HuH-7 (cell line): ENCODE measurements around the gene TAF8.
"Not testable (repeated sequence)": the region's sequence is repeated elsewhere in the genome, so short reads cannot be mapped to it uniquely, and the experiment has no call there.

Experiments
- DNase-seq: peaks from one replicate; pipeline ENCODE4 v3.0.0; 2011; ENCODE audit warnings: low spot score

The TAF8 gene

GRCh38 chr6:42029062-42029685 is 21.1 kb upstream of the TAF8 start:
- no peak for DNase-seq

DNA sequence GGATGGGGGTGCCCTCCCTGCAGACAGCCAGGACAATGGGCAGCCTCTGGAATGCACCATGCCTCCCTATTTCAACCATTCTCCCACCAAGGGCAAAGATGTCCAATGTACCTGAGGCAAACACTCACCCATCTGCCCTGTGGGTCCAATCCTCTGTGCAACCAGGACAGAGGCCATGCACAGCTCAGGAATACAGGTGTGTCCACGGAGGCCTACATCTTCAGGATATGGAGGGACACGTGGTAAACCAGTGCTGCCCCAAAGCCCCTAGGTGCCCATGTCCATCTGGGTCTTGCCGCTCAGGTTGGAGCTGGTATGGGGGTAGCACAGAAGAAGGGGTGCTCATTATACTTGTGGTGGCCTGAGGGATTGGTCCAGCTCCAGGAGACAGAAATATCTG is 20.4 kb upstream of the TAF8 start:
- DNase-seq, result no peak

GRCh38 chr6:42030585-42031506 is 19.5 kb upstream of the TAF8 start:
- DNase-seq, result no peak

DNA sequence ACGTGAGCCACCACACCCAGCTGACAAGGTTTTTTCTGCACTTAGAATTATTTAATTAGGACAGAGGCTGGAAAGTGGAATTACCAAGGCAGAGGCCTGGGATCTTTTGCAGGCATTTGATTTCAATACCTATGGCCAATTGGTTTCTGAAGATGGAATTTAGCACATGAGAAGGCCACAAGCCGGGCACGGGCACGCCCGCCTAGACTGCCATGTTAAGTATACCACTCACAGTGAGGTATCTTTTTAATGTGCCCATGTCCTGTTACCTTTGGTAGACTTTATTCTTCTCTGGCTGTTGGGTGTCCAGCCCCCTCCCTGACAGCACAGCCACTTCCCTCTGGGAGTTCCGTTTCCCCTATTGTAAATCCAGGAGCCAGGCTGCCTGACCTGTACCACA is 18.0 kb upstream of the TAF8 start:
- no peak for DNase-seq

GRCh38 chr6:42037669-42038068 is 12.7 kb upstream of the TAF8 start:
- DNase-seq, result not testable (repeated sequence)

GRCh38 chr6:42038163-42038562 is 12.2 kb upstream of the TAF8 start:
- DNase-seq, result no peak

DNA sequence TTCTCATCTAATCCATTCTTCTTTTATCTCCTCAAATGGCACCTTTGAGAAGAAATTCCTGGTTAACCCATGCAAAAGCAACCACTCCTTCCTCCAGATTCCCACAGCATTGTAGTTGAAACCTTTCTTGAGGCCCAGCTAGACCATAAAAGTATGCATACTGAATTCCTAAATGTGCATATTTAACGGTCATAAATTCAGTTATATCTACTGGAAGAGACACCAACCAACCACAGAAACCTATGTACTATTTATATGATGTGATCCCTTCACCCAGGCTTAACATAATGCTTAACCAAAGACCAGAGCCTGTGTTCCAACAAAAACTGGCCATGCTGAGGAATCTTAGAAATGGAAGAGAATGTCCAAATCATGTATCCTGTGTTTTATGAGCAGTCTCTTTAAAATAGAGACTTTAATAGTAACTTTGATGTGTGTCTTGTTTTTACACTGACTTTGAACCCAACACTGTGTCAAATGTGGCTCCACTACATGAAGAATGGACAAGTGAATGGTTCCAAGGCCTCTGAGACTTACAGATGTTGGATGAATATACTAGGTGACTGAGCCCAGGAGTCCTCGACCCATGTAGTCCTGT is 11.4 kb upstream of the TAF8 start:
- no peak for DNase-seq

DNA sequence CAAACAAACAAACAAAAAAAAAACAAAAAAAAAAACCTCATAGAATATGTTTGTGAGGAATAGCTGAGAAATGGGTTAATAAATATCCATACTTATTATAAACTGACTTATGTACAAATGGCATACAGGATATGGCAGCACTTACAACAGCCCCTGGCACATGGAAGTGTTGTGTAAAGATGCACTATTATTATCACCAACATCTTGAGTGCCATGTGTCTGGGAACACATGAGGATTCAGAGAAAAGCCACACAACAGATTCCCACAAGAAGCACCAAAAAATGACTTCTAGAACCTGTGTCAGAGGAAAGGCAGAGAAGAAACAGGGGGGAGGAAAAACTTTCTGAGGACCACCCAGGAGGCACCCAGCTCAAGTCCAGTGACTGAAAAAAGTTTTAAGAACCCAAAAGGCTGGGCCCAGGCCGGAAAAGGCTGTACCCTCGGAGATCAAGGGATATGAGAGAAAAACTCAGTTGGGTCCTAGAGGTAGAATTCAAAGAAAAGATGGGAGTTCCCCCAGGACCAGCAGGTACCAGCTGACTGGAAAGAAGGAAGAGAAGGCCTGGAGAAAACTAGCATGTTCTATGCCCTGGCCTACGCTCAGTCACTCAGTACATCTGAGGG is 9.4 kb upstream of the TAF8 start:
- DNase-seq, result no peak

GRCh38 chr6:42041481-42042053 is 8.8 kb upstream of the TAF8 start:
- no peak for DNase-seq

- no peak for DNase-seq
These were observed 8.2 kb upstream of the TAF8 start for GRCh38 chr6:42042108-42042507.

DNA sequence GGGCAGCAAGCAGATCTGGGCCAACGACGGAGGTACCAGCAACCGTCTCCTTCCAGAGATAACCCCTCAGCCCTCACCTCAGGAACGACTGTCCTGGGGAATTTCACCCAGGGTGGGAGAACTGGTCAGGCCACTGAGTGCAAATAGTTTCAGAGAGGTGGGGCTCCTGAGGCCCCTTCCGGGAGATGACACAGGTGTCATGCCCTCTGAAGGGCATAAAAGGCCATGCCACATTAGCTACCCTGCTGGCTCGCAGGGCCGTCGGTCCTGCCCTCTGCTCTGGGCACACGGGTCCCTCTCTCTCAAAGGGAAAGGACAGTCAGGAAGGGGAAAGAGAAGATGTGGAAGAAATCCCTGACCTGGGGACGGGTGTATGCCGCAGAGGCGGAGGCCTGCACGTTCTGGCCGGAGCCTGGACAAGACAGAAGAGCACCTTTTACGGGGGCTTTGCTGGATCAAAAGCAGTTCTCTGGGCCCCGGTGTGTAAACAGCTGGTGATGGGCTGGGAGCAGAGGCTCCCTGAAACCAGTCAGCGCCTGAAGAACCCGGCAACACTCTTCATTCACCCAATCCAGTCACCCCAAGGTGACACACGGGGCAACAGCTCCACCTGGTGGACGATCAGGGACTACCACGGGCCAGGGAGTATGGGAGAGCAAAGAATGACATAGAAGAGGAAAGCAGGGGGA is 6.4 kb upstream of the TAF8 start:
- DNase-seq, result peak; percentile 92

DNA sequence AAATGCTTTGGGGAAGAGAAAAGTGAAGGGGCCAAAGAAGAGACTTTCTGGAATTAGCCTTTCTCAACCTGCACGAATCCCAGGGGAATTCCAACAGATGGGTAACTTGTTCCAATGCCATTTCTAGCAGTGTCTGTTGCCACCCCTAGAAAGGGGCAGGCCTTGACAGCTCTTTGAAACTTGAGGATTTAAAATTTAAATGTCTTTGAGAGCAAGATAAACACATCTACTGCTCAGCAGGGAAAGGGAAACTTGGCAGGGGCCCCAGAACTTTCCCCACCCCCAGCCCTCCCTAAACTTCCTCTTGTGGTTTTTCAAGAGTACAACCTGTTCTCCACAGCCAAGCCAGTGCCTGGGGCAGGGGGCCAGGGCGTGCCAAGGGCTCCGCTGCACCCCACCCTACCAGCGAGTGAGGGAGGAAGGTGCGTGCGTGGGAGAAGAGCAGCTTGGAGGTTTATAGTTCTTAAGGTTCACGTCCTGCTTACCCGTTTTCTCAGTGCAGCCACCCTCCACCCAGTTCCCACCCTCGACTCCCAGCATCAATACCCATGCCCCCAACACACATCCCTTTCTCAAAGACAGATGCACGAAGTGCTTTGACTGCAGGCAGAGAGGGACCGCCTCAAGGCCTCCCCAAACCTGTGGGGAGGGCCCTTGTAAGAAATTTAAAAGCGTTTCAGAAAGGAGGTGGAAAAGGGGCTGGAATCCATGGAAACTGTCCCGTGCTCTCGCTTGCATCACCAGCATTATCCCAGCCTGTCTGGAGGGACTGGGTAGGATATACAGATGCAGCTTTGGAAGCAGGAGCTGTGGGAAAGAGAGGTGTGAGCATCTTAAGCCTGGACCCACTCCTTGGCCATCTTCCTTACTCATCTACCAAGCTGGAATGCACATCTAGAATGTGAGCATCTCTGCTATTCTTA is 4.5 kb upstream of the TAF8 start:
- DNase-seq, result no peak

DNA sequence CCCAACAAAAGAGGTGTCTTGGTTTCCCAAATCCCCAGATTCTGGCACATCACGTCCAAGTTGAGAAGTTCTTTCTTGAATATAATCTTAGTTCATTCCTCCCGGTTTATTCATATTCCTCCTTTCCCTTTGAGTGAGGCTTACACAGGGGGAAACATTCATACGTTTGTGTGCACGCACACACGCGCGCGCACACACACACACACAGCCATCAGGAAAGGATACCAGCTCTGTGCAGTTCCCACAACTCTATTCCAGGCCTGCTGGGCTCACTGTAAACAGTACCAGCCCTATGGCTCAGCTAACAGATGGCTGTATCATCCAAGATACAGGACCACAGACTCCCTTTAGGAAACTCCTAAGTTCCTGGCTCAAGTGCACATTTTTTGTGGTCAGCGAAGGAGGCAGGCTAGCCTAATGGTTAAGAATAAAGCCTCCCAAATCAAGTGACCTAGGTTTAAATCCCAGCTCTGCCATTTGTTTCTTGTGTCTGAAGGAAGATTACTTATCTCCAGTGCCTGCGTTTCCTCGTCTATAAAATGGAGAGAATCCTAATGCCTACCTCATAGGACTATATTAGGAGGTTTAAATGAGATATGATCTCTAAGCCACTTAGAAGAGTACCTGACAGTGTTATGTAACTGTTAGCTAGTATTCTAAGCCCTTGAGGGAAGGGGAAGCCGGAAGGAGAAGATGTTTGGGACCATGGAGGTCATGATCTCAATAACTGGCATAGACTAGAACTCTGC is 3.7 kb upstream of the TAF8 start:
- no peak for DNase-seq

DNA sequence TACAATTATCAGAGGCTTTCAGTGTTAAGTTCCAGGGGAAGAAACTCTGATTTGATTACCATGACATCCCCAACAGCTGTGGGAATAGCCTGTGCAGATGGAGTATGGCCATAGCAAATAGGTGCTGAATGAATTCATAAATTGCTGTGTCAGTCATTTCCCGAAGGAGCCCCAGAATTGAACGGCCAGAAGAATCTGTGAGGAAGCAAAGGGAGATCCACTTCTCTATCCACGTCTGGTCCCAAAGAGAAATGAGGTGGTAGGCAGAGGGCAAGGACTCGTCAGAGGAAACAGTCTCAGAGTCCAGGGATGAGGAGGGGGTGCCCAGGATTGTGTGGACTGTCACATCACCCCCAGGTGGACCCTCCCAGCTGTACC is 3.1 kb upstream of the TAF8 start:
- no peak for DNase-seq

DNA sequence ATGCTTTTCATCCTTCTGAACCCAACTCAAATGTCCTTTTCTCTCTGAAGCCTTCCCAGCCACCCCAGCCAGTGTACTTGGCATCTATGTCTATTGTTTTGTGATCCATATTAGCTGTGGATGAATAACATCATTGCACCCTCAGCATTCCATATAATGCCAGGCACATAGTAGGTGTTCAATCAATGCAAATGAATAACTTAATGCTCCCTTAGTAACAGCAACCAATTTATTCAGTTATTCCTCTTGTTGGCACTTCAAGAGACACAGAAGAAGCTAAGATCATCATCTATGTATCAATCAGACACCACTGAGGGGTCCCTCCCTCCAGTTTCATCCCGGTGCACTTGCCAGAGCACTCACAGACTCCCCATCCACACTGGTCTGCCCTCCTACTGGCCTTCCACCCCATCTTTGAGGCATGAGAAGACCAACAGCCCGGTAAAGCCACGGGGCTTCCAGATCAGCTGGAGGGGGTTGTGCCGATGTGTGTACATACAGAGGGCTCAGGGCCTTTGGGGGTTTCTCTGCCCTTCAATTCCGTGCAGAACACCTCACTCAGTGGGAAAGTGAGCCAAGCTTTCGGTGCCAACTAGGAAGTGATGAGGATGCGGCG is 2.4 kb upstream of the TAF8 start:
- no peak for DNase-seq

DNA sequence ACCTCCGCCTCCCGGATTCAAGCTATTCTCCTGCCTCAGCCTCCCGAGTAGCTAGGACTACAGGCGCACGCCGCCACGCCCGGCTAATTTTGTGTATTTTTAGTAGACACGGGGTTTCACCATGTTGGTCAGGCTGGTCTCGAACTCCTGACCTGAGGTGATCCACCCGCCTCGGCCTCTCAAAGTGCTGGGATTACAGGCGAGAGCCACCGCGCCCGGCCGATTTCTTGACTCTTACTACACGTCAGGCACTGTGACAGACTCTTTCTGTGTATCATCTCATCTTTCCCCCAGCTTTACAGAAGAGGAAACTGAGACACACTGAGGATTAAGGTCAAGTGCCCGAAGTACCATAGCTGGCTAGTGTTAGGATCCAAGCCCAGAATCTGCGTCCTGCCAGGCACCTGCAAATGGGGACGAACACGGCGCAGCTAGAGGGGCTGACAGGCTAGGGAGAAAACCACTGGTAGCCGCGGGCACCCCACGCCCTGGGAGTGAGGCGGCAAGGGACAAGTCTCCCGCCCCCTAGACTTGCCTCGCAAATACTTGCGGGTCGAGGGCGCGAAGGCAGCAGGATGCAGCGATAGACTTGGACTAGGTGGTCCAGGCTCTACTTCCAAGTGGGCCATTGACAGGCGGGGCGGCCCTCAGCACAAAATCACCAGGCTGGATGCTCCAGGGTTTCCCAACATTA is 1.1 kb upstream of the TAF8 start:
- no peak for DNase-seq

DNA sequence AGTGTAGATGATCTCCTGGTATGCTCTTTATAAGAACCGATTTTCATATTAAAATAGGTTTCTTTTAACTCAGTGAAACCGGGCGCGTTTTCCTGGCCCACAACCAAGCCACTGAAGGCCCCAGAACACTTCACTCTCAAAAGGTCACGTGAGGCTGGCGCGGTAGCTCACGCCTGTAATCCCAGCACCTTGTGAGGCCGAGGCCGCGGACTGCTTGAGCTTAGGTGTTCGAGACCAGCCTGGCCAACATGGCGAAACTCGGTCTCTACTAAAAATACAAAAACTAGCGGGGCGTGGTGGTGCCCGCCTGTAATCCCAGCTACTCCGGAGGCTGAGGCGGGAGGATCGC is 402 bp upstream of the TAF8 start:
- DNase-seq, result no peak

DNA sequence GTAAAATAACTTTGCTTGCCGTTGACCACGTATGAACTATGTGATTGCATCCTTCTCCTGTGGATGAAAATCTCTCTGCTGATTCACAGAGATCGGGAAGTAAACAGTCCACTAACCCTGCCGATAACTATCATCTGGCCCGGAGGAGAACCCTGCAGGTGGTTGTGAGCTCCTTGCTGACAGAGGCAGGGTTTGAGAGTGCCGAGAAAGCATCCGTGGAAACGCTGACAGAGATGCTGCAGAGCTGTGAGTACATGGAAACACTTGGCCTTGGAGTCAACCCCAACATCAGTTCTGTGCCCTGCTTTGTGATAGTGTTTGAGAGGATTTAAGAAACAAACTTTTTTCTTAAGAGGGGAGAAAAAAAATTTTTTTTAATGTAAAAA is 937 bp downstream of the TAF8 start:
- no peak for DNase-seq

- no peak for DNase-seq
These were observed 3.3 kb downstream of the TAF8 start for GRCh38 chr6:42053601-42054000.
